HG03025 (cell line): ENCODE results near the gene ODF2L.

Source experiments
- ATAC-seq: cut with Tn5 transposase; IDR thresholded peaks from one replicate; pipeline ENCODE4 v1.9.1; 2021; ENCODE audit warnings: mild to moderate bottlenecking, moderate library complexity; ENCODE audit not compliant: unreplicated experiment, low FRiP score

ODF2L gene

GRCh38 chr1:86322241-86322640, 73.9 kb downstream of the ODF2L start:
- ATAC-seq = no peak

DNA sequence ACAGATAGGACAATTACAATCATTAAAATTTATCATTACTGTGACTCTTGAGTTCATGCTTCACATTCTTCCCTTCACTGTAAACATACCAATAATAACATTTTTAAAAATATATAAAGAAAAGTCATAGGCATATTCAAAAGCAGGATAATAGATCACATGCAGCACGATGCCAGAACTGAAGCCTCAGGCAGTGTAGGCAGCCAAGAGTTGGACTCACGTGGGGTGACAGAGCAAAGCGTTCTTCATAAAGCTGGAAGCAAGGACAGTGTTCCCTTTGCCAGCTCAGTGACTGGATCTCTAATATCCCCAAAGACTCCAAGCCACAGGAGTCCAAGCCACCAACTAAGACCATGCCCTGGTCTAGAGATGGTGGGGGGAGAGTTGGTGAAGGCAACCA, 77.7 kb downstream of the ODF2L start:
- ATAC-seq = no peak

DNA sequence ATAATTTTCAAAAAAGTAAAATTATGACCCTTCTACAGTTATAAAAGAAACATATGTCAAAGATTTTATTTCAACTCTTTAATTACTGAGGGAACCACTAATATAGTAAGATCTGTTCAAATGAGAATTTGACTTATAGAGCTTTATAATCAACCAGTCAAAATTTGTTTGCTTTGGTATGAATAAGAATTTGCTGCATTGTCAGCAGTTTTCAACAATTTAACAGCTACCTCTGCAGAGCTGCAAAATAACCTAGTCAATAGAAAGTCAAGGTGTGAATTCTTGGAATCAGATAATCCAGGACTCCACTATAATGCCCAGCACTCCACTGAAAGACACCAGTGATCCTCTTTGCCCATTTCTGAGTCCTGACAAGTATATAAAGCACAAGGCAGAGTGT, 78.2 kb downstream of the ODF2L start:
- ATAC-seq = no peak

DNA sequence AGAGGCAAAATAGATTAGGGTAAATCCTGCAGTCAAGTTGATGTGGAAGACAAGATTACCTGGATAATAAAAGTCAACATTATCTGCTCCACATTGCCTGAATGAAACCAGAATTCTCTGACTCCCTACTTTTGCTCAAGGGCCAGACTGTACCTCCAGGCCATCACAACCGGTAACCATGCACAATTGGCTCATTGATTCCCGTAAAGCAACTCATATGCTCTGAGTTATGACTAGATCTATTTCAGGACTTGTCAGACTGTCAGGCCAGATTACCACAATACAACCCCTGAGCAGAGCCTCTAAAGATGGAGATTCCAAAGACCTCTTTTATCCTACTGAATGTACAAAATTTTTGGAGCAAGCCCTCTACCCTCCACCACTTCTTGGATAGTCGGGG, 90.4 kb downstream of the ODF2L start:
- ATAC-seq = no peak

GRCh38 chr1:86303041-86303690, 93.0 kb downstream of the ODF2L start:
- ATAC-seq = no peak
